GM18858 (cell line): ENCODE results near the gene HAP1.
"Not testable (repeated sequence)": the region's sequence is repeated elsewhere in the genome, so short reads cannot be mapped to it uniquely, and the experiment has no call there.

ENCODE experiments used
- ATAC-seq: cut with Tn5 transposase; IDR thresholded peaks from one replicate; pipeline ENCODE4 v1.9.1; 2021; ENCODE audit not compliant: unreplicated experiment

Gene HAP1

DNA sequence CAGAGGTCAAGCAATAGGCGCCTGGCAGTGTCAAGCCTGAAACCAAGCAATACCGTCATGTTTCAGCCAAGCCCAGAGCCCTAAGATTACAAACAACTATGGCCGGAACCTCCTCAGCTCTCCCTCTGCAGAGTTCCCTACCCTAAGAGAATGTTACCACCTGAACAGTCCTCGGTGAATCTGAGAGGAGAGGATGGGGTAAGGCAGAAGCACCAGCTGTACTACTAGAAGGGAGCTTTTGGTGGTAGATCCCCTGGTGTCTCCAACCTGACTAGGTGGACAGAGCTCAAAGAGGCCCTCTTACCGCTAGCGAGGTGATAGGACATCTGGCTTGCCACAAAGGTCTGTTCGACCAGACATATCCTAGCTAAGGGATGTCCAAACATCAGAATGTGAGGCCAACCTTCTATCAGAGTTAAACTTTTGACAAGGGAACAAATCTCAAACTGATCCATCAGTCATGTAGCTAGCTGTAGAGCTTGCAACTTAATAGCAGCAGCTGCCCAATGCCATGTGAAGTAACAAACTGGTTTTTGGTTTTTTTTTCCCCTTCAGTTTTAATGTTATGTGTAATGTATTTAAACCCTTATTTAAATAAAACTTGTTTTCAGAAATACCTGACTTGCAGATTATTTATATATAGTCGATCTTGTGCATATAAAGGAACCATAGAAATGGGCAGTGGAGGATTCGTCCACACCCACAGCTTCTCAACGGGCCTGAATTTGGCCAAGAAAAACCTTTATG is 43.2 kb downstream of the HAP1 start:
- ATAC-seq = no peak

DNA sequence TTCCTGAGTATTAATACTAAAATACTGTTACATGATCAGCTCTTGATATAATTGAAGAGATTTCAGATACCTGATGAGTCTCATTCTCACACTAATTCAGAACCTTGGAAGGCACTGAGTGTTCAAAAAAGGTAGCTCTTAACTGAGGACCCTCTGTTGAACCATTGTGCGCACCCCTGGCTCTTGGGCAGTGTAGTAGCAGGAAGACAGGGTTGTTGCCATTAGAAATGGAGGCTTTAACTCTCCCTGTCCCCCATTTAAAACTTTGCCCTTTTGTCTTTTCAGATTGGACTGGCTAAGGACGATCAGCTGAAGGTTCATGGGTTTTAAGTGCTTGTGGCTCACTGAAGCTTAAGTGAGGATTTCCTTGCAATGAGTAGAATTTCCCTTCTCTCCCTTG is 43.9 kb downstream of the HAP1 start:
- no peak for ATAC-seq

DNA sequence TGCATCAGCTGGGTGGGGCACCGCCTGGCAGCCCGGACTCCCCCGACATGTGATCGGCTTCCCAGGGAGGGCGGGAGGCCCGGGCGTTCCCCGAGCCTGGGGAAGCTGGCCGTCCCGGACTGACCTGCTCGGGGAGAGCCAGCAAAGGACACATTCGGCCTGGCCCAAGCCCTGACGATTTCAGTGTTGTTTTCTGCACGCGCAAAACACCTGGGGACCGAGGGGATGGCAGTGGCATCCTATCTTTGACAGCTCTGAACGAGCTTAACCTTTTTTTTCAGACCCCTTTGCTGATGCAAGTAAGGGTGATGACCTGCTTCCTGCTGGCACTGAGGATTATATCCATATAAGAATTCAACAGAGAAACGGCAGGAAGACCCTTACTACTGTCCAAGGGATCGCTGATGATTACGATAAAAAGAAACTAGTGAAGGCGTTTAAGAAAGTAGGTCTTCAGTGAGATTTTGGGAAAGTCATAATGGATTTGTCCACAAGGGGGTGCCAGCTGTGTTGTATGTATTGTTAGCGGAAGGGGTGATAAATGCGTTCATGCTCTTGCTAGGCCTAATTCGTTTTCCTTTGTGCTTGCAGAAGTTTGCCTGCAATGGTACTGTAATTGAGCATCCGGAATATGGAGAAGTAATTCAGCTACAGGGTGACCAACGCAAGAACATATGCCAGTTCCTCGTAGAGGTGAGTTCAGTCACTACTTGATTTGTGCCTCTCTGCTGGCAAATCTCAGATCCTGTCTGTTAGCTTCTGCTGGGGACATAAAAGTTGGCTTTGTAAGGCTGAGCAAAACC is 44.7 kb downstream of the HAP1 start:
- ATAC-seq = no peak

- peak; percentile 56 for ATAC-seq
Observed at GRCh38 chr17:41688641-41689496, 45.6 kb downstream of the HAP1 start, which contains the start of gene EIF1. Gene EIF1, plus strand, starts transcription at chr17:41688885. Its CDS starts 154 bp downstream, at chr17:41689039.

GRCh38 chr17:41687828-41688640 is 46.4 kb downstream of the HAP1 start:
- no peak for ATAC-seq

- ATAC-seq = no peak
Observed at GRCh38 chr17:41686281-41686680, 48.2 kb downstream of the HAP1 start.

DNA sequence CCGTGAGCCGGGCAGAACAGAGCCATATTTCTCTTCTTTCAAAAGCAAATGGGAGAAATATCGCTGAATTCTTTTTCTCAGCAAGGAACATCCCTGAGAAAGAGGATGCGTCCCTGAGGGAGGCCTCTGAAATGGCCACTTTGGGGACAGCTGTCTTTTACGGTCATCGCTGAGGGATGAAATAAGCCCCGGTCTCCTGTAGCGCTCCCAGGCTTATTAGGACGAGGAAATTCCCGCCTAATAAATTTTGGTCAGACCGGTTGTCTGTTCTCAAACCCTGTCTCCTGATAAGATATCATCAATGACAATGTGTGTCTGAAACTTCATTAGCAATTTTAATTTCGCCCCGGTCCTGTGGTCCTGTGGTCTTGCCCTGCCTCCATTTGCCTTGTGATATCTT is 48.7 kb downstream of the HAP1 start:
- ATAC-seq = not testable (repeated sequence)

DNA sequence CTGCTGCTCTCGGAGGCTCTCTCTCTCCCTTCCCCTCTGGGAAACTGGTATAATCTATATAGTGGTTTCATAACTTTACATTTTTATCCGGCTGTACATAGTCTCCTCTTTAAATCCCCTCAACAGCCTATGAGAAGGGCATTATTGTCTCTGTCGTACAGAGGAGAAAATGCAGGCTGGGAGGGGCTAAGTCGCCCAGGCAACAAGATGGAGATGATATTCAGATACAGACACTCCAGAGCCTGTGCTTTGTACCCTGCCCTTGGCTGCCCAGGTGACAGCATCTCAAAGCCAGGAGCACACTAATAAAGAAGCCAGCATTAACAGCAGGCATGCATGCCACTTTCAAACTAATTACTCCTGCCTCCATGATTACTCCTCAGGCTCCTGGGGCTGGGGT is 50.4 kb downstream of the HAP1 start:
- no peak for ATAC-seq

DNA sequence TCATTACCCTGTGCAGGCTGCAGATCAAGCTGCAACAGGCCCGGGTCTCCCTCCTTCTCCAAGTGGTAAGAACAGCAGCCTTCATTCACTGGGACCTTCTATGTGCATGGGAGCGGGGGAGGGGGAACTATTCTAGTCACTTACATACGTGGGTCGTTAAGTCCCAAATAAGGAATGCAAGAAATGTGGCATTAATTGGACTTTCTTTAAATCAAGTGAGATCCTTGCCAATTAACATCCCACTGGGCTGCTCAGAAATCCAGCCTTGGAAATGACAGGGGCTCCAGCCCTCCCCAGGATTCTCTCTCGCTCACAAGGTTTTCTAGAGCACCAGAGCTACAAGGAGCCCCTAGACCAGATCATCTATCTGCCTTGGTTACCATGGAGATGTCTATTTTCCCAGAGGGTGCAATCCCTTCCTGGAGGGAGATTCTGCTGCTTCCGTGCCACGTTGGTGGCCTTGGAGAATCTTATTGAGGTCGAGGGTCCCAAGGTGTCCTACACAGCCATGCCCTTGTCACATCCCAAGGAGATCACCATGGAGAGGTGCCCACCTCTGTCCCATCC is 50.9 kb downstream of the HAP1 start:
- no peak for ATAC-seq

DNA sequence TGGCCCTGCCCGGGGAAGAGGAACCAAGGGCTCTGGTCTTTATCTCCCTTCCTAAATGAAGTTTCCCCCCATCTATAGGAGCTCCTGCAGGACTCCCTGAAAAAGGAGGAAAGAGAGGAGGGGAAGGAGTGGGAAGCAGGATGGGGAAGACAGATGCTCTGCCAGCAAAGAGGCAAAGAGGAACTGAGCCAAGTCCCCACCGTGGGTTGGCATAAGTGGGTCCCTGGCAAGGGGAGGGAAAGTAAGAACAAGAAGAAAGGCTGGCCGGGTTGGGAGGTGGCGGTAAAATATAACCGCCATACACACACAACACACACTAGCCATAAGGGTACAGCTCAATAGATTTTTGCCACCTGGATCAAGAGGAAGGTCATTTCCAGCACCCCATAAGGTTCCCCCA is 51.8 kb downstream of the HAP1 start:
- ATAC-seq = no peak

GRCh38 chr17:41681776-41682175 is 52.7 kb downstream of the HAP1 start:
- no peak for ATAC-seq

- no peak for ATAC-seq
Observed at GRCh38 chr17:41680426-41681040, 53.9 kb downstream of the HAP1 start.

DNA sequence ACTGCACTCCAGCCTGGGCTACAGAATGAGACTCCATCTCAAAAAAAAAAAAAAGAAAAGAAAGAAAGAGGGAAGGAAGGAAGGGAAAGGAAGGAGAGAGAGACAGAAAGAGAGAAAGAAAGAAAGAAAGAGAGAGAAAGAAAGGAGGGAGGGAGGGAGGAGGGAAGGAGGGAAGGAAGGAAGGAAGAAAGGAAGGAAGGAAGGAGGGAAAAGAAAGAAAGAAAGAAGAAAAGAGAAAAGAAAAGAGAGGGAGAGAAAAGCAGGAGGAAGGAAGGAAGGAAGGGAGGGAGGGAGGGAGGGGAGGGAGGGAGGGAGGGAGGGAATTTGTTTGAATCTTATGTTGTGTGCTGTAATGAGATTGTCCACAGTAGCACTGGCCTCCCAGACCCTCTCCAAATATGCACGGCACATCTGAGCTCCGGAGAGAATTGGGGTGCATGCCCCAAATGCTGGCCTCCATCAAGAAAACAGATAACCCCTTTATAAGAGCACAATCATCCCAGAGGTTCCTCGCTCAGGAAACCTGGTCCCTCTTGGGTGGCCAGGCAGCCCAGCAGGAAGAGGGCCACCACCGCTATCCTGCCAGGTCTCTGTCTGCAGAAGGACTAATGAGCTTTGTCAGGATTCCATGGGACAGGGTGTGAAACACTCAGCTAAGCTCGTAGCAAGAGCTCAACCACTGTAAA is 54.6 kb downstream of the HAP1 start:
- ATAC-seq = no peak

- ATAC-seq = peak; percentile 37
Observed at GRCh38 chr17:41678907-41679739, 55.3 kb downstream of the HAP1 start.

- ATAC-seq = peak; percentile 8
Observed at GRCh38 chr17:41678411-41678906, 56.0 kb downstream of the HAP1 start.

DNA sequence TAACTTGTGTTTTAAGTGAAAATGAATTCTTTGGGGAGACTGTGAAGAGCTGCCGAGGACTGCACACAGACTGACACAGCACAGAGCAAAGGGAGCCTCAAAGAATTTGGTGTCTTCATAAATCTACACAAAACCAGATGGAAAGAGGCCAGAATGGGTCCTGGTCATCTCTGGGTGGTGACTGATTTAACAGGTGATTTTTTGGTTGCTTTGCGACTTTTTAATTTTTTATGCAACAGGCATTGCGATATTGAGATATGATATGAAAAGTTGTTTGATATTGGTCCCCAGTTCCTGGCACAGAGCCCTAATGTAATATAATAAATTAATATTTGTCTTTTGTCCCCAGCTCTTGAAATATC is 58.4 kb downstream of the HAP1 start:
- ATAC-seq = no peak

DNA sequence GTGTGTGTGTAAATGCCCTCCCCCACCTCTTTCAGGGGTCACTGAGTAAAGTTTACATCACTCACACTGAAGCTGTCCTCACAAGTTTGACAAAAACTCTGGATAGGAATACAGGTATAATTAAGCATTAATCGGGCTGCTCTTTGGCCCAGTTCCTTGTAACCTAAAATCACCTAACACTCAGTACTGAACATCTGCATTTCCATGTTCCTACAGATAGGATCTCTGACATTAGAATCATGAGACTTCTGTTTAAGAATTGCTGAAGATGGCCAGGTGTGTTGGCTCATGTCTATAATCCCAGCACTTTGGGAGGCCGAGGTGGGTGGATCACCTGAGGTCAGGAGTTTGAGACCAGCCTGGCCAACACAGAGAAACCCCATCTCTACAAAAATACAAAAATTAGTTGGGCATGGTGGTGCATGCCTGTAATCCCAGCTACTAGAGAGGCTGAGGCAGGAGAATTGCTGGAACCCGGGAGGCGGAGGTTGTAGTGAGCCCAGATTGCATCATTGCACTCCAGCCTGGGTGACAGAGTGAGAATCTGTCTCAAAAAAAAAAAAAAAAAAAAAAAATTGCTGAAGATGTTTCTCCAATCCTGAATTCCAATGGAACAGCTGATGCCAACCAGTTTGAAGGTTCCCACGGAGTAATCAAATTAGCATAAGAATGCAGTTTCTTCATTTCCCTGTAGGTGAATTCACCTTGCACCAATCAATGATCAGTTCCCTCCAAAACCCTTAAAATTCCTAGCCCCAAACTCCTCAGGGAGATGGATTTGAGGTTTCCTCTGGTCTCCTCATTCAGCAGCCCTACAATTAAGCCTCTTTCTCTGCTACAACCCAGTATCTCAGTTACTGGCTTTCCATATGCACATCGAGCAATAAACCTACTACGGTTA is 59.0 kb downstream of the HAP1 start:
- ATAC-seq = not testable (repeated sequence)
